ENCODE results near the gene RPTOR. TPM values are rescaled to one million over a fixed set of nuclear protein-coding genes. Genes with fewer than 3 reads are reported as not detected.

Gene RPTOR
- polyA plus RNA-seq, 1 of the 3 experiments (the other 2 are of a cell fraction): 14.9 TPM

DNA sequence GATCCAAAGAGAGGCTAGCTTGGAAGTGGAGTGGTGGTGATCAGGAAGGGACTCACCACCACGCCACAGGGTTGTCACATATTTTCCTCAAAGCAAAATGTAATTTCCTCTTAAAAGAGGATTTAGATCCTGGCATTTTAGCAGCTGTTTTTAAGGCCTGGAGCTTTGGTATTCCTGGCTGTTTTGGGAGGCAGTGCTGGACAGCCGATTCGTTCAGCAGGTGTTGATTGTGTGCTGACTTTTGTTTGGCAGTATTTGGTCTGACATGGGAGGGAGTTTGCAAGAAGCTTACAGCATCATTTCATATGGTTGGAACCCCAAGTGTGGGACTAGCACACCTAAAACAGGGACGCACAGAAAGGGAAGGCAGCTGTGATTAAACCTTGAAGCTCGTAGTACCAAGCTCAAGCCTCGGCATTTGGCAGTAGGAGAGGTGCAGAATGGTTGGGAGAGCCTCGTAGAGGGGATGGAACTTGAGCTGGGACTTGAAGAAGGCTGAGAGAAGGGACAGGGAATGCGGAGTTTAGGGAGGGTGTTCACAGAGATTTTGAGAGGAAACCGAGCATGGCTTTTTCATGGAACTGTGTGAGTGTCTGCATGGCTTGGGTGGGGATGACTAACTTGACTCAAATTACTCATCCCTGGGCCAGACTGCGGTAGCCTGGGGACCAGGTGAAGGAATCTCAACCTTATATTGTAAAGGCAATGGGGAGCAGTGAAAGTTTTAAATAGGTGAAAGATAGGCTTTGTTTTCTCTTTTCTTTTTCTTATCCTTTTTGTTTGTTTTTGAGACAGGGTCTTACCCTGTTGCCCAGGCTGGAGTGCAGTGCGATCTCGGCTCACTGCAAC is 52.3 kb downstream of the RPTOR start:
- ChIA-PET CTCF (interaction anchor here (0.7 to 1.3 kb wide), 4 partner anchors 10 to 53 kb away, joined by 3 to 5 read pairs (median 4); no protein-coding TSS in a partner anchor), POLR2A (no interaction called here)
- WGBS (ENCODE audit: low lambda C conversion rate): 91% methylated on average over 12 of the region's 12 CpGs
- Histone ChIP-seq H4K20me1 (ENCODE audit: insufficient read depth) (peaks cover 55% of the 10 kb centered on the region), H3K4me2 (no peak overlapping the region), H3K4me1 (ENCODE audit: control insufficient read depth in 1 of 2, insufficient read depth in 2 of 2, low read depth in 1 of 2, low read length in 1 of 2) (peaks cover 3 to 9% of the 10 kb centered on the region in 2 experiments; a peak in 1 of 4 replicates), H3F3A (replicated peaks; ENCODE audit: insufficient read depth) (no peaks in the 10 kb centered on the region), H3K27me3 (ENCODE audit: insufficient read depth) (no peaks in the 10 kb centered on the region), H3K79me2 (ENCODE audit: insufficient read depth) (peaks cover 77% of the 10 kb centered on the region), H3K9me2 (no peaks in the 10 kb centered on the region), H3K36me3 (replicated peaks in 1 of 2; ENCODE audit: control insufficient read depth in 1 of 2, insufficient read depth in 2 of 2, low read length in 1 of 2) (no peaks in the 10 kb centered on the region), H3K4me3 (ENCODE audit: low read depth in 2 of 2, low read length in 1 of 2) (no peak overlapping the region), H3K9me3 (no peaks in the 10 kb centered on the region), H3K27ac (ENCODE audit: low read depth in 2 of 2, low read length in 1 of 2) (no peak overlapping the region), H3K9ac (no peak overlapping the region), H2AFZ (ENCODE audit: low read depth) (no peak overlapping the region)
- no peak for DNase-seq
- TF ChIP-seq FOSL2 (IDR thresholded peaks at IDR 0.05; ENCODE audit: borderline replicate concordance, low read depth): peak; percentile 39; the same call in 1 of the 2 replicates
- TF ChIP-seq, protein P1, sequence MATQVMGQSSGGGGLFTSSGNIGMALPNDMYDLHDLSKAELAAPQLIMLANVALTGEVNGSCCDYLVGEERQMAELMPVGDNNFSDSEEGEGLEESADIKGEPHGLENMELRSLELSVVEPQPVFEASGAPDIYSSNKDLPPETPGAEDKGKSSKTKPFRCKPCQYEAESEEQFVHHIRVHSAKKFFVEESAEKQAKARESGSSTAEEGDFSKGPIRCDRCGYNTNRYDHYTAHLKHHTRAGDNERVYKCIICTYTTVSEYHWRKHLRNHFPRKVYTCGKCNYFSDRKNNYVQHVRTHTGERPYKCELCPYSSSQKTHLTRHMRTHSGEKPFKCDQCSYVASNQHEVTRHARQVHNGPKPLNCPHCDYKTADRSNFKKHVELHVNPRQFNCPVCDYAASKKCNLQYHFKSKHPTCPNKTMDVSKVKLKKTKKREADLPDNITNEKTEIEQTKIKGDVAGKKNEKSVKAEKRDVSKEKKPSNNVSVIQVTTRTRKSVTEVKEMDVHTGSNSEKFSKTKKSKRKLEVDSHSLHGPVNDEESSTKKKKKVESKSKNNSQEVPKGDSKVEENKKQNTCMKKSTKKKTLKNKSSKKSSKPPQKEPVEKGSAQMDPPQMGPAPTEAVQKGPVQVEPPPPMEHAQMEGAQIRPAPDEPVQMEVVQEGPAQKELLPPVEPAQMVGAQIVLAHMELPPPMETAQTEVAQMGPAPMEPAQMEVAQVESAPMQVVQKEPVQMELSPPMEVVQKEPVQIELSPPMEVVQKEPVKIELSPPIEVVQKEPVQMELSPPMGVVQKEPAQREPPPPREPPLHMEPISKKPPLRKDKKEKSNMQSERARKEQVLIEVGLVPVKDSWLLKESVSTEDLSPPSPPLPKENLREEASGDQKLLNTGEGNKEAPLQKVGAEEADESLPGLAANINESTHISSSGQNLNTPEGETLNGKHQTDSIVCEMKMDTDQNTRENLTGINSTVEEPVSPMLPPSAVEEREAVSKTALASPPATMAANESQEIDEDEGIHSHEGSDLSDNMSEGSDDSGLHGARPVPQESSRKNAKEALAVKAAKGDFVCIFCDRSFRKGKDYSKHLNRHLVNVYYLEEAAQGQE (IDR thresholded peaks at IDR 0.05; ENCODE audit: low read depth, low read length): no peak

DNA sequence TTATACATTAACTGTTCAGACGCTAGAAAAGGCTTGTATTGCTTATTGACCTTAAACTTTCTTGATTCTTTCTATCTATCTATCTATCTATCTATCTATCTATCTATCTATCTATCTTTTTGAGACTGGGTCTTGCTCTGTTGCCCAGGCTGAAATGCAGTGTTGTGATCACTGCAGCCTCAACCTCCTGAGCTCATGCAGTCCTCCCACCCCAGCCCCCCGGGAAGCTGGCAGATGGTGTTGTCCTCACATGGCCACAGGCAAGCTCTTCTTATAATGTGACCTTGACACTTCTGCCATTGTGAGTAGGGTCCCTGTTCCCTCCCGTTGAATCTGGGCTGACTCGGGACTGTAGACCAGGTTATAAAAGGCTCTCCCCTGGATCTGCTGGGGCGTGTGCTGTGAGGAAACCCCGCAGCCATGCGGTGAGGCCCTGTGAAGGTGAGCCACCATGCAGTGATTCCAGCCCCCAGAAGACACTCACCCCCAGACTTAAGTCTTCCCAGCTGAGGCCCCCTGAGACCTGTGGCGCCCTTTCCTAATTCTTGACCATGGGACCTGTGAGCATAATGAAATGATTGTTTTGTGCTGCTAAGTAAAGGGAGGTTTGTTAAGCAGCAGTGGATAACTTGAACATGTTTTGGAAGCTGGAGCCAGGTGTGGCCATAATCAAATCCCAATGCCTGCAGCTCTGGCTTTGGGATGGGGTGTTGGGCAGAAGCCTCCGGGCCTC is 54.3 kb downstream of the RPTOR start:
- H3F3A ChIP-seq (replicated peaks; ENCODE audit: insufficient read depth): no peaks in the 10 kb centered on the region
- H3K9ac ChIP-seq: no peak overlapping the region
- no peaks in the 10 kb centered on the region for H3K9me3 ChIP-seq
- no peak overlapping the region for H3K4me2 ChIP-seq
- H2AFZ ChIP-seq (ENCODE audit: low read depth): no peak overlapping the region
- H3K27ac ChIP-seq (ENCODE audit: low read depth in 2 of 2, low read length in 1 of 2): no peak overlapping the region
- H3K4me3 ChIP-seq (ENCODE audit: low read depth in 2 of 2, low read length in 1 of 2): no peak overlapping the region
- DNase-seq: no peak
- POLR2A ChIA-PET: no interaction called here
- CTCF ChIA-PET: interaction anchor here (1.2 to 1.4 kb wide), 2 partner anchors 15 to 23 kb away, joined by 3 to 5 read pairs; no protein-coding TSS in a partner anchor
- H4K20me1 ChIP-seq (ENCODE audit: insufficient read depth): peaks cover 57% of the 10 kb centered on the region
- H3K27me3 ChIP-seq (ENCODE audit: insufficient read depth): no peaks in the 10 kb centered on the region
- H3K79me2 ChIP-seq (ENCODE audit: insufficient read depth): peaks cover 71% of the 10 kb centered on the region
- no peaks in the 10 kb centered on the region for H3K9me2 ChIP-seq
- 95% methylated on average over 9 of the region's 9 CpGs for WGBS (ENCODE audit: low lambda C conversion rate)
- H3K36me3 ChIP-seq (replicated peaks in 1 of 2; ENCODE audit: control insufficient read depth in 1 of 2, insufficient read depth in 2 of 2, low read length in 1 of 2): no peaks in the 10 kb centered on the region
- peaks cover 3 to 9% of the 10 kb centered on the region in 2 experiments; a peak in 1 of 4 replicates for H3K4me1 ChIP-seq (ENCODE audit: control insufficient read depth in 1 of 2, insufficient read depth in 2 of 2, low read depth in 1 of 2, low read length in 1 of 2)
- TF ChIP-seq, protein P2, sequence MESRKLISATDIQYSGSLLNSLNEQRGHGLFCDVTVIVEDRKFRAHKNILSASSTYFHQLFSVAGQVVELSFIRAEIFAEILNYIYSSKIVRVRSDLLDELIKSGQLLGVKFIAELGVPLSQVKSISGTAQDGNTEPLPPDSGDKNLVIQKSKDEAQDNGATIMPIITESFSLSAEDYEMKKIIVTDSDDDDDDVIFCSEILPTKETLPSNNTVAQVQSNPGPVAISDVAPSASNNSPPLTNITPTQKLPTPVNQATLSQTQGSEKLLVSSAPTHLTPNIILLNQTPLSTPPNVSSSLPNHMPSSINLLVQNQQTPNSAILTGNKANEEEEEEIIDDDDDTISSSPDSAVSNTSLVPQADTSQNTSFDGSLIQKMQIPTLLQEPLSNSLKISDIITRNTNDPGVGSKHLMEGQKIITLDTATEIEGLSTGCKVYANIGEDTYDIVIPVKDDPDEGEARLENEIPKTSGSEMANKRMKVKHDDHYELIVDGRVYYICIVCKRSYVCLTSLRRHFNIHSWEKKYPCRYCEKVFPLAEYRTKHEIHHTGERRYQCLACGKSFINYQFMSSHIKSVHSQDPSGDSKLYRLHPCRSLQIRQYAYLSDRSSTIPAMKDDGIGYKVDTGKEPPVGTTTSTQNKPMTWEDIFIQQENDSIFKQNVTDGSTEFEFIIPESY (IDR thresholded peaks at IDR 0.05; ENCODE audit: borderline replicate concordance, low read depth): no peak
- TF ChIP-seq RCOR1 (IDR thresholded peaks at IDR 0.05; ENCODE audit: low read length) (no peak), FOXM1 (IDR thresholded peaks at IDR 0.05; ENCODE audit: low read depth) (no peak), EP300 (IDR thresholded peaks at IDR 0.05; ENCODE audit: borderline replicate concordance in 1 of 2, low read depth in 1 of 2, low read length in 1 of 2) (no peak), TEAD4 (IDR thresholded peaks at IDR 0.05; ENCODE audit: borderline replicate concordance, insufficient read depth) (no peak), ELF1 (IDR thresholded peaks at IDR 0.05) (no peak)
- TF ChIP-seq, protein P3, sequence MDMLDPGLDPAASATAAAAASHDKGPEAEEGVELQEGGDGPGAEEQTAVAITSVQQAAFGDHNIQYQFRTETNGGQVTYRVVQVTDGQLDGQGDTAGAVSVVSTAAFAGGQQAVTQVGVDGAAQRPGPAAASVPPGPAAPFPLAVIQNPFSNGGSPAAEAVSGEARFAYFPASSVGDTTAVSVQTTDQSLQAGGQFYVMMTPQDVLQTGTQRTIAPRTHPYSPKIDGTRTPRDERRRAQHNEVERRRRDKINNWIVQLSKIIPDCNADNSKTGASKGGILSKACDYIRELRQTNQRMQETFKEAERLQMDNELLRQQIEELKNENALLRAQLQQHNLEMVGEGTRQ (IDR thresholded peaks at IDR 0.05; ENCODE audit: borderline replicate concordance, low read depth, low read length): no peak
- TF ChIP-seq, protein P1 (IDR thresholded peaks at IDR 0.05; ENCODE audit: low read depth, low read length): no peak
